Femur (tissue), 1 donor: ENCODE measurements around the gene CCR6.

ENCODE experiments used
- DNase-seq: peaks from one replicate; pipeline ENCODE4 v3.0.0-alpha.2; 2017

CCR6 gene

DNA sequence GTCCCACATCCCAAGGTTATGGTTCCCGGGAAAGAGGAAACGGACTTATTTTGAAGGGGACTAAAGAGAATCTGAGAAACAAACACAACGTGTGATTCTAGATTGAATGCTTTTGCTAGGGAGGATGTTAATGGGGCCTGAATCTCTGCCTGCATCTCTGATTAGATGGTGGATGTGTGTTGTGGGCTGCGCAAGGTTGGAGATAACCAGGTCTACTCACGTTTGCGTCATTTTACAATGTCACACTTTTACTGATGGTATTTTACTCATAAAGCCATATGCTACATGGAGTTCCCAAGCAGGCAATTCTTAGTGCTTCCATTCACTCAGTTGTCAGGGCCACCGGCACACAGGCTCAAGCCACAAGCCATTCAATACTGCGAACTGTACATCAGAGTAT is 23.2 kb upstream of the CCR6 start:
- no peak for DNase-seq

DNA sequence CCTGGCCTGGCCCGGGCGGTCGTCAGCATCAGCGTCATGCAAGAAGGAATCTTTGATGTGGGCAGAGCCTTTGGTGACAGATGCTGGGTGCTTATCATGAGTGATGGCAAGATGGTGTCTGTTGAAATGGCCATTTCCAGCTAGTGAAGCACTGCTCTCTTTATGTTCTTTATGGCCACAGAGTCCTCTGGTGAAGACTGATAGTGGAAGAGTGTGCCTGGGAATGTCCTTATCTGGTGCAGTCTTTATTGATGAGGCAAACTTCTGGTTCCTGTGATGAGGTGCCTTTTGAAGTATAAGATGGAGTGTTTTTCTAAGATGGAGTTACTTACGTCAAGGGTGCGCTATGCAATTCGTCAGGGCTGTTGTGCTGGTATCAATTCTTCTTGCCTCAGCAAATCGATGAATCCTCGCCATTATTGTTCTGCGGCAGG is 22.6 kb upstream of the CCR6 start:
- DNase-seq = no peak

DNA sequence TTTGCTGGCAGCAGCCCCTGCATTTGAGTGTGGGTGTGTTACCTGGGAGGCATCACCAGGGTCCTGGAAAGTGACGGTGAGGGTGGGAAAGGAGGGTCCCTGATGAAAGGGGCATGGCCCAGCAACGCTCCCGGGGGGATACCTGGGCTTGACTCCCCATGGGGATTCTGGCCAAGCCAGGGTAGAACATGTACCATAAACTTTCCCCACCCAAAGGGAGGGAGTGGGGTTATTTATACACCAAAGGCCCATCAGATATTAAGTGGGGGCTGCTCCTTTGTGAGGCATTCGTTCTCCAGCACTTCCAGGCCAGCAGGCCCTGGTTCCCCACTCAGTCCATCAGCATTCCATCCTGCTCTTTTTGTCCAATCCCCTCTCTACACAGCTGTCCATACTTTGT is 20.6 kb upstream of the CCR6 start:
- DNase-seq = no peak

DNA sequence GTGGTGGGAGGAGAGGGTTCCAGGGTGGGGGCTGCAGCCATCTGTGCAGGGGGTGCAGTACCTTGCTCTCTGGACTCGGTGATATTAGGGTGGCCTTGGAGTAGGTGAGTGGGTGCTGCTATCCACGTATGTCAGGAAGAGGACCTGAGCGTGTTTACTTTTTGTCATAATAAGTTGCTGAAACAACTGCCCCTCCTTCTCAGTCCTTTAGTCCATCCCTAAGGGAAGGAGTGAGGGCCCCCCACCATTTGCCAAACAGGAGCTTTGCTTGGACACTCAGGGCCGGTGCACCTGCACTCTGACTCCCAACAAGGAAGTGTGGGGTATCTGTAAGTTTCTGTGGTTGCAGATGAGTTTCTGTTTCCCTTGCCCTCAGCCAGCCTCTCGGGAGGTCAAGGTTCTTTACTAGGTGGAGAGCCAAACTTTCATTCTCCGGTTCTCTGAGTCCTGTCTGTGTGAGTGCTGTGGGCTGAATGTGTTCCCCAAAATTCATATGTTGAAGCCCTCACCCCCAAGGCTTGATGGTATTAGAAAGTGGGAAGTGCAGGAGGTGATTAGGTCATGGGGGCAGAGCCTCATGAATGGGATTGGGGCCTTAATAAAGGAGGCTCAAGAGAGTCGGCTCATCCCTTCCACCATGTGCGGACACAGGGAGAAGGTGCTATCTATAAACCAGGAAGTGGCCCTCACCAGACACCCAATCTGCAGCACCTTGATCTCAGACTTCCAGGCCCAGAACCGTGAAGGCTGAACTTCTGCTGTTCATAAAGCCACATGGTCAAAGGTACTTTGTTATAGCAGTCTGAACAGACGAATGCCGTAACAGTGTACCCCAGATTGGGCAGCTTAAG is 19.6 kb upstream of the CCR6 start:
- no peak for DNase-seq

DNA sequence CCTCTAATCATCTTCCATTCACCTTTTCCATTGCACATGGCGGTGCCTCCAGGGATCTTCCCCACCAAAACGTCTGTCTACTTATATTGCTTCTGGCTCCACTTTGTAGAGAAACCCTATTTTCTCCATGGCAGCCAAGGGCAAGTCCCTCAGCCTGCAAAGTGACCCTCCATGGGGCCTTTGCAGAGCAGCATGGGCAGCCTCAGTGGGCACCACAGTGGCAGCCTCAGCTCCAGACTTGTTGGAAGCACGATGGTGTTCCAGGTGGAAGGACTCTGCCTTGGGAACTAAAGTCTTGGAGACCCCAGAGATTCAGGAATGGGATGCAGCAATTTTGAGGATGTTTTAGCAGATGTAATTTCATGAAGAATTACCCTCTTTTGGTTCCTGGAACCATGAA is 18.5 kb upstream of the CCR6 start:
- DNase-seq = no peak

DNA sequence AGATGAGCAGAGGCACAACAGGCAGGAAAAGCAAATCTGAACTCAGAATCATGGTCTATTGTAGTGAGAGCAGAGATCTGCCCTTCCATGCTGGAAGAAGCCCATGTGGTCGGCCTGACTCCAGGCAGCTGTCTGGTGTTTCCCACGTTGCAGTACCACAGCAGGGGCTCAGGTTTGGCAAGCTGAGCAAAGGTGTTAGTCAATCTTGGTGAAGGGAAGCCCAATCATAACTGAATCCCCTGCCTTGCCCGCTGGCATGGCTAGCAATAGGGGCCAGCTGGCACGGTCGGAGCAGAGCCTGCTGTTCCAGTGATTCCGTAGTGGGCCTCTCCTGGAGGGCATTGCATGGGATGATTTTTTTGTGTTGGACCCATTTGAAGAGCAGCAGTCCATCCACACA is 17.8 kb upstream of the CCR6 start:
- DNase-seq = no peak

DNA sequence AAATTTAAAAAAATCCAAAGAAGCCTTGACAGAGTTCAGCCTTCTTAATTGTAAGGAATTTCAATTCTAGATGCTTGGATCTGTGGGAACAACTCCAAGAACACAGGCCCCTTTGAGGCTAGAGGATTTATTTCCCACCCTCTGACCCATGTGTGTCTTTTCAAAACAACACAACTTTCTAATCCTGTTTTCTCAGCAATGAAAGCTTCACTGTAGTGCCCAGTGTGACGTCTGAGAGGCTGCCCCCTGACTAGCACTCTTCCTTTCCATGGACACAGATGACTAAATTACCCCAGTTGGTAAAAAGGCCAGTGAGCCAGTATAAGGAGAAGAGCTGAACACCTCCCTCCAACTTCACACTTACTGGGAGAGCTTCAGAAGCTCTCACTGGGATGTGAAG is 16.5 kb upstream of the CCR6 start:
- no peak for DNase-seq

DNA sequence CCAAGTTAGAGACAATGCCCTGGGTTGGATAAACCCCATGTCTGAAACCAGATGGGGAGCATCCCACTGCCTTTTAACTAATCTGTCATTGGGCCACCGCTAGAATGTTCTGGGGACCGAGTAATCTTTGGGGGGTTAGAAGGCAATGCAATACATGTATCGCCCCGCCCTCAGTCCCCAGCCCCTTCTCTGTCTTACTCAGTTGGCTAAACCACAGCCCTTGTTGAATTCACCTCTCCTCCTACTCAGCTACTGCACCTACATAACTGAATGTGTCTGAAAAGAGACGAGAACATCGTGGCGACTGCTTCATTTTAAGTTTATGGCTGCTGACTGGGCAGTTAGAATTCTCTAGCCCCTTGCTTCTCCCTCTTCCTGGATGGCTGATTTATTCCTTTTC is 15.1 kb upstream of the CCR6 start:
- DNase-seq = no peak

DNA sequence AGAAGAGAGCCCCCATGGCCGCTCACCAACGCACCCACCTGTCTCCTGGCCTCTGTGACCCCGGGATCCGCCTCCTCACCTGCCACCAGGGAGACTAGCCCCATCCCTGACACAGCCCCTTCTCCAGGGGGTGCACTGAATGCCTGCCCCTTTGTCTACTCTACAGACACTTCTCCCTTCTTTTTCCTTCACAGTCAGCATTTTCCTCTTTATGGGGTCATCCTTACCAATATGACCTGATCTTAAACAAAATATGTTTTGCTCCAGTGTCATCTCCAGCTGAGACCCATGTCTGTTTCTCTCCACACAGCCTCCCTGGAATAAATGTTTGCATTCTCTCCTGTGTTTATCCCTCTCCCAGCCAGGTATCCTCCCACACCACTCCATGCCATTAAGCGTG is 14.6 kb upstream of the CCR6 start:
- DNase-seq = no peak

DNA sequence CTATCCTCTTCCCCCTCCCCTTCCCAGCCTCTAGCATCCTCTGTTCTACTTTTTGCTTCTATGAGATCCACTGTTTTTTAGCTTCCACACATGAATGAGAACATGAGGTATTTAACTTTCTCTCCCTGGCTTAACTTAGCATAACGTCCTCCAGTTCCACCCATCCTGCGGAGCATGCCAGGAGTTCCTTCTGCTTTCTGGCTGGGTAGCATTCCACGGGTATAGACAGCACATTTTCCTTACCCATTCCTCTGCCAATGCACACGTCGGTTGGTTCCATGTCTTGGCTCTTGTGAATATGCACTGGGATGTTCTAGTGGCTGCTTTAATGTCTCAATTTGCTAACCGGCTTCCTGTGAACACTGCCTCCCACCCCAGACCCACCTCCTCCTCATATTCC is 13.2 kb upstream of the CCR6 start:
- DNase-seq = no peak

DNA sequence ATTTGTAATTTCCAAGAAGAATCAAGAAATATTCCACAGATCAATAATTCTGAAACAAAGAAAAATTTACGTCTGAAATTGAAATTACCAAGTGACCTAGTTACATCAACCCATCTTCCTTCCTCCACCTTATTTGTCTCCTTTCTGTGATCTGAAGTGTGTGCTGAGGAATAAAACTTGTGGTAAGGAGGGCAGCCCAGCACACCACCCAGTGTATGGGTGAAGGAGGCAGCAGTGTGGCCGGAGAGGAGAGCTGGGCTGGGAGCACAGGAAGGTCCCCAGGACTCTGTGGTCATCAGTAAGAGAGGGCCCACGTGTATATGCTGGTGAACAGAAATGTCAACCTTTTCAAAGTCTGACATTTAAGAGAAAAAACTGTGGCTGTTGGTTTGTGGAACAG is 11.3 kb upstream of the CCR6 start:
- no peak for DNase-seq

DNA sequence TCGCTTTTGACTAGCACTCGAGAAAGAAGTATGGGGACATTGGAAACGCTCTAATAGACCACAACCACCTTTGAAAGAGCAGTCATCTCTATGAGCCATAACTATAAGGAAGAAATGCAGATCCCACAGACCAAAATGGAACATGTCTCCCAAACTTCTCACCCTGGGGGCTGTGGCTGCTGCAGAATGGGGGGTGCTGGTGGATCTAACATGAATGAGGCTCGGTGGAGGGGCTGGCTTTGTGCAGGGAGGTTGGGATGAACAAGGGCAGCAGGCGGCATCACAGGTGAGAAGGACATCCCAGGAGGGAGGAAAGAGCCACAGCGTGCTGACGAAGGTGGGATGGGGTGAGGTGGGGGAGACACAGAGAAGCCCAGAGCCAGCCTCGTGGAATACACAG is 10.5 kb upstream of the CCR6 start:
- DNase-seq = no peak

DNA sequence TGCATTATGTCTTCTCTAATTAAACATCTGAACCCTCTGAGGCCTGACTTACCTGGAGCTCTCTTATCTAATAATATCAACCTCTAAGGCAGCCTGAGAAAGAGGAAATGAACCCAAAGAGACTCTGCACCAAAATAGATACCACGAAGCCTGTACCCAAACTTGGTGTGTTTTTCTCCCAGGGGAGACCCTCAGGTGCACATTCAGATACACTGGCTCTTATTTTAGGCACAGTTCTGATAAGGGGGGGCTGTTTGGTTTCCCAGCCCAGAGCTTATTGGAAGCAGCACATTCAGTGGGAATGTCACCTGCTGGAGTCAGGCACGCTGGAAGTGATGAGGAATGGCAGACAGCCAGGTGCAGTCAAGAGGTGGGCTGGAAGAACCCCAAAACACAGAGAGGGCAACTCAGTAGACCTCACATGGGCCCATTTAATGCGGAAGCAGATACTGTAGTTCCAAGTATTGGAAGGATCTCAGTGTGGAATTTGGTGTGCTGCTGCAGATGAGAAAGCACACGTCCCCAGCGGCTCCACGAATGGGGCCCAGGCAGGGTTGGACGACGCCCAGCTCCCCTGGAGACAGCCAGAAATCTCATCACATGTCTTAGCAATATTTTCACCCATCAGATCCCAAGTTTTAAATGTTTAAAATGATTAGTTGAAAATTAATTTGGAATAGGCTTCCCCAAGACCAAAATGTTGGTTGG is 9.7 kb upstream of the CCR6 start:
- DNase-seq = no peak

DNA sequence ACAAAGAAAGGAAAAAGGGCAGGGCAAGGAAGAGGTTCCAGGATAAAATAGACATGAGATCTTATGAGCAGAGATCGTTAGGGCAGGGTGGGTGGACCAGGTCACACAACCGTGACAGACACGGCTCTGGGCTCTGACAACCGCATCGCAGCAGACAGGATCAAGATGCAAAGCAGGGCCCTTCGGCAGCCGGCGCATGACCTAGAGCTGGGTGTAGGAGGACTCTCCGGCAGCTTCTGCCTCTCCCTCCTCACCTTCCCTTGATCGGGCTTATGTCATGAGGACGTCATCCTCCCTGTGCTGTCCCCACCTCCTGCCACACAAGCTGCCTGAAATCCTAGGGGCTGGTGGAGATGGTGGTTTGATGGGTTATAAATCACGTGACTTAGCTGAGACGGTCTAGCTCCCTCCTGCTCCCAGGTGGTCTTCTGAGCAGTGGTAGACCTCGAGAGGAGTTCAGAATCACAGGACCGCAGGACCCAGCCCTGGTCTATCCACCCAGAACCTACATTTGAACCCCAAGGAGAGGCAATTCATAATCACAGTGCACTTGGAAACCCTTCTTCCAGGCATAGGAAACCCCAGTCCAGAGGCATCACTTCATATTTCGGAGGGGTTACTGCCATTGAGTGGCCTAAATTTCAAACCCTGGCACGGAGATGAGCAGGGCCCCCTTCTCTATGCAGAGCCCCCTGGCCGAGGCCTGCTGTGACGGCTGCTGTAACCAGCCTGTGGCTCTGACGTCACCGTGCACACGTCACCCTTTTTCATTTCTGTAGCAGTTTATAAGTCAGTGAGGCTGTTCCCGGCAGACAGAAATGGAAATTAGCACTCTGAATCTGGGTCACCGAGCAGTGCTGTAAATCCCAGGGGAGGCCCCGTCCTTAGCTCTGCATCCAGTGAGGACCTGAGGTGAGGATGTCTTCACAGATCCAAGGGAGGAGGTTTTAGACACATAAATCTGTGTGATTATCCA is 8.7 kb upstream of the CCR6 start:
- no peak for DNase-seq

DNA sequence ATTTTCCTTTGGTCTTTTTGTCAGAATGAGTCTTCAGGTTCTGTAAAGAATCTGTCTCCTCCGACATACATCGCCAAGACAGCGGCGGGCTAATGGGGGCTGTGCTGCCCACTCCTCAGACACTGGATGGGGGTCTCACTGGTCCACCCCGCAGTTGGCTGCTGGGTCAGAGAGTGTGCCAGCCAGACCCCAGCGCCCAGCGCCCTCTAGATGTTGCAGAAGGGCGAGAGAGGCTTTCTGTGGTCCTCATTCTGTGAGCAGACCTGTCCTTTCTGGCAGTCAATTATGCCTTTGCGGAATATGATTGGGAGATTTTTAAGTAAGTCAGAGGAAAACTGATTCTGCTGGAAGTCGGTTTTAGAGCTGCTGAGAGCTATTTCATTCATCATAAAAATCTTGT is 7.8 kb upstream of the CCR6 start:
- no peak for DNase-seq

DNA sequence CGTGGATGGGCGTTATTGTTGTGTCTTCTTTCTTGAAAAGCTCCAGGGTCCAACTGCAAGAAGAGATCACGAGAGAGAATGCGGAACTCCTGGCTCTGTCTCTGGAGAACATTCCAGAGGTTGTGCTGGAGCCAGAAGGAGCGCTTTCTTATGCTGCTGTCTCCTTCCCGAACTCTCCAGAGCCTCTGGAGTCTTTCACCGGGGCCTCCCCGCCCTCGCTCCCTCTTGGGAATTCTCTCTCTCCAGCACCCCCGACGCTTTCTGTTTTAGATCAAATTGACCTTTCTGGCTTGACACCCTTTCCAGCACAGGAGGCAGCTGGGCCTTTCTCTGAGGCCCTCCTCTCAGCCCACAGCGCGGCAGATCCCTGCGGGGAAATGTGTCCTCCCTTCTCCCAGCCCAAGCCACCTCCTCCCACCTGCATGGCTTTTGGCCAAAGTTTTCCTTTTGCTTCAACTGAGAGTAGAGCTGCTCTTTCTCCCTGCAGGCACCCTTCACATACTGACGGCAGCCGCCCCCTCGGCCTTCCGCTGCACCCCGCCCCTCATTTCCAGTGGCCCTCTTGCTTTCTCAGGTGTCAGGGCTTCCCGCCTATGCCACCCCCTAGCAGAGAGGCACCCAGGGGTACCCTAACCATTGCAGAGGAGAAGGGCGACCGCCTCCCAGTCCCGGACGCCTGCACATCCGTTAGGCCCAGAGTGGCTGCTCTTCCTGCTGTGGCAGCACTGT is 6.6 kb upstream of the CCR6 start:
- DNase-seq = no peak

DNA sequence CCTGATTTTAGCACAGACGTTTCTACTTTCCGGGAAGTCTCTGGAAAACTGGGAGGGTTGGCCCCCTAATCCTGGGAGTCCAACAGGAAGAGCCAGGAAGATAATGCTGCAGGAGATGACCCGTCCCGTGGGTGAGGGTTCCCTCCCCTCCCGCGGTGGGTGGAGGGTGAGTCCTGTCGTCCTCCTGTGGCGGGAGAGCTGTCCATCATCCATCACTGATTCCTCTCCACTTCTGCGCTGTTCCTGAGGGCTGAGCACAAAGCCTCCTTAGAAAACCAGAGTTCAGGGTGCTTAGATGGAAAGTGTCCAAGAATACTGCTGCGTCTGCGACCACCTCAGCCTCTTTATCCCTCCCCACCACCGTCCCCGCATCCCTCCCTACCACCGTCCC is 6.1 kb upstream of the CCR6 start:
- DNase-seq = no peak

DNA sequence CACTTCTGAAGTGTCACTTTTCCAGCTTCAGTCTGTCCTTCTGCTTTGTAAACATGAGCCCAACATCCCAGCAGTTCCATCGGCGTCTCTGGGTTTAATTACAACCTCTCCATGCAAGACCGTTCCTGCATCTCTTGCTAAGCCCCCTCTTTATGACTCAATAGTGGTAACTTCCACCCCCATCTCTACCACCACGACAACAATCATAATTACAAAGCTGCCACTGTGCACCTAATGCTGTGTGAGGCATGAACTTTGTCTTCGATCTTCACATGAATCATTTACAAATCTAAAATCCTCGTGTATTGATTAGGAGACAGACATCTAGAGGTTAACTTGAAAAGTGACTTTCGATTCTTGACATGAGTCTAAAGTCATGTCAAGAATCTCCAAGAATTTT is 4.9 kb upstream of the CCR6 start:
- no peak for DNase-seq

DNA sequence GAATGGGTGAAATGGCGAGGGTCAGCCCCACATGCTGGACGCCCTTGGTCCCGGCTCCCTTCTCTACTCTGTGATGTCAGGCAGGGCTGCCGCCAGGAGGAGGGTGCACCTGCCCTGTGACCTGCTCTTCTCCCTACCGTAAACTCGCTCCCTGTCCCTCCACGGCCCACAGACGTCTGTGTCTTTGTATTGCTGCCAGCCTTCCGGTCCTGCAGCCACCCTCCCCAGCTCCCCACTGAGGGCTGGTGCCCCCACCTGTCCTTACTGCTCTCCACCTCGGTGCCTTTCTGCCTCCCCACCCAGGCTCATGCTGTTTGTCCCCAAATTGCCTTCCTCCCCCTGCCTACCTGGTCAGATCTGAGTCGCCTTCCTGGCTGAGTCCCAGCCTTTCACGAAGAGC is 4.1 kb upstream of the CCR6 start:
- DNase-seq = no peak

DNA sequence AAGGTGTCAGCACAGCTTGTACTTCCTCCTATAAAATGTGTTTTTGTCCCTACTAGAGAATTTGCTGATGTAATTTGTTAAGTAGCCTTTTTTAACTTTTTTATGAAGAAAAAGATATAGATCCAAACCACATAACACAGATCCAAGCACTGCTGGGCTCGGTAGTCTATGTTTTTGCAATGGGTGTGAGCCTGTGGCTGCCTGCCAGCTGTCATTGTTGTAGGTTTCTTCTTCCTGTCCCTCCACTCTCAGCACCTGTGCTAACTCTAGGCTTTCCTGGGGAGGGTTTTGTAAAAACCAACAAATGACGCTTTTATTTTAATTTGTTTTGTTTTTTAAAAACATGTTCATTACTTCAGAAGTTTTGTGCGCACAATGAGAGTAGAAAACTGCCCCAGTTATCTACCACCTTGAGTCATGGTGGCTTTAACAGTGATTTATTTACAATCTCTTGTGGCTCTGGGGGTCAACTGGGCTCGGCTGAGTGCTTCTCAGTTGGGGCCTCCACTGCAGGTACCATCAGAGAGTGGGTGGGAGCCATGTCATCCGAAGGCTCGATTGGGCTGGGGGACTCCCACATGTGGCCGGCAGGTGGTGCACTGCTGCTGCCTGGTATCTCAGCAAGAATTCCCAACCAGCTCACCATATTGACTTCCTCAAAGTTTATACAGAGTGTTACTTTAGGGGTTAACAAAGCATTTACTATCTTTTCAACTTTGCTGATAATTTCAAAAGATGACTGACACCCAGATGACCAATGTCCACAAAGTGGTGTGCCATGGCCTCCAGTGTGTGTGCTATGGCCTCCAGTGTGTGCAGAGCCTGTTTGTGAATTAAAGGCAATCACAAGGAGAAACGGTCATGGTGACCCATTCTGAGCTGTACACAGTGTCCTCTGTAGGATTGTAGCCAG is 3.0 kb upstream of the CCR6 start:
- DNase-seq = no peak

DNA sequence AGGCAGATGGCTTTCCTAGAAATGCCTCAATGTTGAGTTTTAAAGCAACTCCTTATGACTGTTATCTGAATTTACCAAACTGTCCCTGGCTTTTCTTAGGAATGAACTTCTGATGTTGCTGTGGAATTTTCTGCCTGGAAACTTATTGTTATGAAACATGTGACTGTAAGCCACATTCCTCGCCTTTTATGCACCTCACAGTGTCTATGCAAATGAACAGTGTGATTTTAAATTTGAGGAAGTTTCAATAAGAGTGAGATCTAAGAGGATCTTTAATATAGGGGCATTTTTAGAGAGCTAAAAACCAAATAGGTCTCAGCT is 2.4 kb upstream of the CCR6 start:
- DNase-seq = no peak

DNA sequence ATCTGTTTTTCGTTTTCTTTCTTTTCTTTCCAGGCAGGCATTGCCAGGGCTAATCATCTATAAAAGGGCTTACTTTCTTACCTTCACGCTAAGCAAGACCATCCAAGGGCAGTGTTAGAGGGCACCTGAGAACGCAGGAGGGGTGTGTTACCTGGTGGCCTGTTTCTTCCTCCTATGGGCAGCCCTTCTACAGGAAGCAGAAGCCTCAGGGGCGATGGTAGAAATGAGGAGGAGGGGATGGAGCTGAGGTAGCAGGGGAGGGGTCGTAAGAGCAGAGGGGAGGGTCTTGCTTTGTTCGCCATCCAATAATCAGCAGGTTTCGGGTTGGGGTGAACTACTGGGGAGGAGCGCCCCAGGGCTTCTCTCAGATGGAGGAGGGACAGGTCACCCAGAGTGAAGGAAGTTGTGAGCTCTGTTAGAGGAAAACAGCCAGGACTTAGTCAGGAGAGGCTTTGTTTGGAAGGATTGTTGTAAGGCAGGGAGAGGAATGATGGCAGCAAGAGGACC is 1.5 kb upstream of the CCR6 start:
- no peak for DNase-seq
